Kasumi-1 (cell line): ENCODE results near the gene UBR4.
"Not testable (repeated sequence)": the region's sequence is repeated elsewhere in the genome, so short reads cannot be mapped to it uniquely, and the experiment has no call there.

Experiments
- DNase-seq, 2 experiments: peaks; one replicate each; lab custom pipeline; 2025; lab: John Stamatoyannopoulos, UW

UBR4 gene

GRCh38 chr1:19190468-19190867 is 19.6 kb downstream of the UBR4 start:
- DNase-seq, result no peak

GRCh38 chr1:19189270-19189669 is 20.8 kb downstream of the UBR4 start:
- no peak for DNase-seq

GRCh38 chr1:19187852-19188251 is 22.2 kb downstream of the UBR4 start:
- DNase-seq, result no peak

- no peak for DNase-seq
These were observed 24.1 kb downstream of the UBR4 start for GRCh38 chr1:19186001-19186400.

- no peak for DNase-seq
These were observed 27.8 kb downstream of the UBR4 start for GRCh38 chr1:19182223-19182622.

- DNase-seq, result not testable (repeated sequence)
These were observed 29.8 kb downstream of the UBR4 start for GRCh38 chr1:19180265-19180657.

- DNase-seq, result peak; percentile 93 to 96
These were observed 30.3 kb downstream of the UBR4 start for GRCh38 chr1:19179597-19180264.

- no peak for DNase-seq
These were observed 31.2 kb downstream of the UBR4 start for GRCh38 chr1:19178734-19179398.

GRCh38 chr1:19177811-19178210 is 32.3 kb downstream of the UBR4 start:
- DNase-seq, result no peak

GRCh38 chr1:19169642-19170041 is 40.4 kb downstream of the UBR4 start:
- DNase-seq, result no peak

- no peak for DNase-seq
These were observed 42.9 kb downstream of the UBR4 start for GRCh38 chr1:19167140-19167539.

GRCh38 chr1:19166066-19166465 is 44.0 kb downstream of the UBR4 start:
- no peak for DNase-seq

- no peak for DNase-seq
These were observed 44.6 kb downstream of the UBR4 start for GRCh38 chr1:19165501-19165900.

- no peak for DNase-seq
These were observed 45.6 kb downstream of the UBR4 start for GRCh38 chr1:19164274-19165015.

GRCh38 chr1:19163261-19163660 is 46.8 kb downstream of the UBR4 start:
- DNase-seq, result no peak

- DNase-seq, result no peak
These were observed 49.2 kb downstream of the UBR4 start for GRCh38 chr1:19160831-19161230.

GRCh38 chr1:19157653-19158052 is 52.4 kb downstream of the UBR4 start:
- DNase-seq, result no peak

GRCh38 chr1:19156676-19157075 is 53.4 kb downstream of the UBR4 start:
- DNase-seq, result peak; percentile 72 to 78

GRCh38 chr1:19154876-19155275 is 55.2 kb downstream of the UBR4 start:
- DNase-seq, result no peak

- no peak for DNase-seq
These were observed 56.9 kb downstream of the UBR4 start for GRCh38 chr1:19153169-19153568.

GRCh38 chr1:19151537-19151936 is 58.5 kb downstream of the UBR4 start:
- peak in 1 of 2 experiments; percentile 6 for DNase-seq

- DNase-seq, result no peak
These were observed 60.3 kb downstream of the UBR4 start for GRCh38 chr1:19149736-19150135.

- DNase-seq, result no peak
These were observed 69.6 kb downstream of the UBR4 start for GRCh38 chr1:19140465-19140864.
